NCI-H69 (cell line): Measurements from ENCODE around the gene S100A4.
"Not testable (repeated sequence)": the region's sequence is repeated elsewhere in the genome, so short reads cannot be mapped to it uniquely, and the experiment has no call there.

Experiments used
- DNase-seq: peaks from one replicate; lab custom pipeline; 2025; lab: John Stamatoyannopoulos, UW

The S100A4 gene

GRCh38 chr1:153533689-153534201, 11.9 kb downstream of the S100A4 start:
- peak; percentile 88 for DNase-seq

DNA sequence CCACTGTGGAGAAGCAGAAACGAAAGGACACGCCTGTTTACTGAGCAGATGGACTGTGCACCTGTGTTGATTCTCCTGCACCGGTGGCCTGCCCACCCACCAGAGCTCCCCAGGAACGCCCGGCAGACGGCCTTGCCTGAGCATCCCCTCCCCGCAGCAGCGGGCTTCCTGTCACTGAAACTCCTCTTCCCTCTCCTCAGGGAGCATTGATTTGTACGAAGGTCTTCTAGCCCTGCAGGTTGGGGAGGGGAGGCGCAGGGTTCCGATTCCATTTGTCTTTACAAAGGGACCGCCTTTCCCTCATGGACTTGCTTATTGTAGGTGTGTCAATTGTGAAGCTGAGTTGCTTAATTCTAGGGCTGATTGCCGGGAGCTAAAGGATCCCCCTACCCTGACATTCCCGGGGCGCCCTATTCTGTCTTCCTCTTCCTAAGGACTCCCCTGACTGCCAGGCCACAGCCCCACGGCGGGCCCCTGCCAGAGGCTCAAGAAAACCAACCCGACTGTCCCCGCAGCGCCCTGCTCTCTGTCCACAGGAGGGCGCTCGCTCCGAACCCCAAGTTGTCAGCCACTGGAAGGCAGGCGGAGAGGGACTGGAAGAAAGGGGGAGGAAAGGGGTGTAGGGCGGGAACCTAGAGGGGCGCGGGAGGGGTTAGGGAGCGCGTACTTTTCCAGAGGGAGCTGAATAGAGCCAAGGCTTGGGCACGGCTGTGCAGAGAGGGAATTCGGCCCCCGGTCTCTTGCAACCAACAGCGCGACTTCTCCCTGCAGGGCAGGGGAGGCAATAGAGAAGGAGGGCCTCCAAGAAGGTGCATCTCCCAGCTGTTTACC, 12.6 kb downstream of the S100A4 start:
- DNase-seq, result peak; percentile 99

DNA sequence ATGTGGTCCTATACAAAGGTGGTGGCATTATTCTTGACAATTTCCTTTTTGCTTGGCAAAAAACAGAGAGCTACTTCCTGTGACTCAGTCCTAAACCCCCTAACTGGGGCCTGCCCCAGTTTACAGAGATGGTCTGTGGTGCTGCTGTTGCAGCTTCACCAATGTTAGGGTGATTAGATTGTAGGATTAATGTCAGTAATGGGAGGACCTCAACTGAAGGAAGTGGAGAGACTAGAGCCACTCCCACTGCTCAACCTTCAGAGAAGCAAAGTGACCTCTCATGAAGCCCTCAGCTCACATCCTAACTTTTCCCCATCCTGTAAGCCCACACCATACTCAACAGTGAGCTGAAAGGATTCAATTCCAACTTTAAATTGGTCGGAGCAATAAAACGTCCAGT, 13.4 kb downstream of the S100A4 start:
- peak; percentile 80 for DNase-seq

DNA sequence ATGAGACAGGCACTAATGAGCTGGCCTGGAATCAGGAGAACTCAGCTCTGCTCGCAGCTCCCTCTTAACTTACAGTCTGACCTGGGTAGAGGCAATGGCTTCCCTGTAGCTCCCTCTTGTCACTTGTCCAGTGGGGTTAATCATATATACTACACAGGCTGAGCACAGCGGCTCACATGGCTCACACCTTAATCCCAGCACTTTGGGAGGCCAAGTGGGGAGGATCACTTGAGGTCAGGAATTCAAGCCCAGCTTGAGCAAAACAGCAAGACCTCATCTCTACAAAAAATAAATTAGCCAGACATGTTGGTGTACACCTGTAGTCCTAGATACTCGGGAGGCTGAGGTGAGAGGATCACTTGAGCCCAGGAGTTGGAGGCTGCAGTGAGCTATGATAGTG, 14.0 kb downstream of the S100A4 start:
- DNase-seq, result no peak

DNA sequence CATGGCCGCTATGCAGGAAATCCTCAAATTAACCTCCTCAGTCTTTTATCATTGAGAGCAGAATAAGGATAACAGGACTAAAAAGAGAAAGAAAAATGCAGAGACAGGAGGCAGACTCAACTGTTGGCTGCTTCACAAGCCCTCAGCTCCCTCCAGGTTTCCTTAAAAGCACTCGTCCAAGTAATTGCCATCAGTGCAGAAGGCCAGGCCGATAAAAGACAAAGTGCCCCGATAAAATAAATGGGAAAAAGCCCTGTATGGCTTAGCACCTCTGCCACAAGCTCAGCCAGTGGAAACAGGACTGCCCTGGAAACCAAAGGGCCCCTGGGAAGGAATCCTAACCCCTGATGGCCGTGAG, 17.9 kb downstream of the S100A4 start:
- DNase-seq, result no peak

DNA sequence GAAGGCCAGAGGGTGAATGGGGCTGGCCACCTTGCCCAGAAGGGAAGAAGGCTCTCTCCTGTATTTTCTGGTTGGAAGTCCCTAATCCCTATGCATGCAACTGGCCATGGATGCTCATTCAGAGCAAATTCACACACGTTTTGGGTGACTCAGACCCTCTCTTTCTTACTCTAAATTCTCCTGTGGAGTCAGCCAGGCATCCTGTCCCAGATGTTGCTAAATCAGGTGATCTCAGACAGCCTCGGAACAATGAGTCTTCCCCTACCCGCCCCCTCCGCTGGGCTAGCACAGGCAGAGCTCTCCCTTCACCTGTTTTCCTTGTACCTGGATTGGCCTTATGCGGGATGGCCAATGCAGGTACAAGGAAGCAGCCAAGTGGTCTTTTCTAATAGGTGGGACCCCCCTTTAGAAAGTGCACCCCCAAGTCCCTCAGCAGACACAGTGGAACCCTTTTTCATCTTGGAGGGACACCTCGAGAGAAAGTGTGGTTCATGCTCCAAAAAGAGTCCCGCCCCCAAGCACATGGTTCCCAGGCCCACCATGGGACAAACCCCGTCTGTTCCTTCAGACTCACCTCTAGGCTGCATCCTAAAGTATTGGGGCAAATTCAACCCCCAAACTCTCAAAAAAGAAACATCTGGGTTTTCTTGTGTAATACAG, 18.5 kb downstream of the S100A4 start:
- peak; percentile 57 for DNase-seq

- peak; percentile 95 for DNase-seq
Observed at GRCh38 chr1:153526132-153526543, 19.5 kb downstream of the S100A4 start.

GRCh38 chr1:153525088-153525728, 20.4 kb downstream of the S100A4 start:
- DNase-seq, result peak; percentile 94

GRCh38 chr1:153522353-153523048, 23.1 kb downstream of the S100A4 start:
- not testable (repeated sequence) for DNase-seq

- DNase-seq, result not testable (repeated sequence)
Observed at GRCh38 chr1:153521808-153522207, 23.8 kb downstream of the S100A4 start.

DNA sequence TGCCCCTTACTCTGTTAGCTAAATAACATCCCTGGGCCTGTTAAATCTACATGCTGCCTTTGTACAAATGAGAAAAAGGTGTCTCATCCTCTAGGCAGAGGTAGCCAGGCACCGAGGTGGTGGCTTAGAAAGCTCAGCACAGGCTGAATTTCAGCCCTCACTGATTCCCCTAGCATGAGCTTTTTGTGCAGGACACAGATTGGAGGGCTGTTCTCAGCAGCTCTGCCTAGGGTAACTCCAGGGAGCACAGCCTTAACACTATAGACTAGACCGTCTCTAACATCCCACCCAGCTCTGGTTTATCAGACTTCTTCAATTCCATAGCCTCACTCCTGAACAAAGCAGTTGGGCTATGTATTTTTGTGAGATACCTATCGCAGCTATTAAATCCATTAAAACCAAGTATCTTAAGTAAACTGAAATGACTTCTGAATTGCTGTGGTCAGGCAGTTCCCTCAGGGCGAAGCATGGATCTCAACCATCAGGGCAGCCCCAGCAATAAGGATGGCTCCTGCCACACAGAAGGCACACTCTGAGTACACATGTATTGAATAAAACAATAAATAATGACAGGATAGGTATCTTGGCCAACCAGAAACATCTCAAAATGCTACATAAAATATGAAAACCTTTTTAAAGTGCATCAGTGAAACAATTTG, 24.7 kb downstream of the S100A4 start:
- DNase-seq, result peak; percentile 81

- peak; percentile 35 for DNase-seq
Observed at GRCh38 chr1:153520137-153520691, 25.4 kb downstream of the S100A4 start.

- DNase-seq, result no peak
Observed at GRCh38 chr1:153519242-153519641, 26.4 kb downstream of the S100A4 start.

GRCh38 chr1:153515504-153516394, 29.9 kb downstream of the S100A4 start:
- peak; percentile 92 for DNase-seq

DNA sequence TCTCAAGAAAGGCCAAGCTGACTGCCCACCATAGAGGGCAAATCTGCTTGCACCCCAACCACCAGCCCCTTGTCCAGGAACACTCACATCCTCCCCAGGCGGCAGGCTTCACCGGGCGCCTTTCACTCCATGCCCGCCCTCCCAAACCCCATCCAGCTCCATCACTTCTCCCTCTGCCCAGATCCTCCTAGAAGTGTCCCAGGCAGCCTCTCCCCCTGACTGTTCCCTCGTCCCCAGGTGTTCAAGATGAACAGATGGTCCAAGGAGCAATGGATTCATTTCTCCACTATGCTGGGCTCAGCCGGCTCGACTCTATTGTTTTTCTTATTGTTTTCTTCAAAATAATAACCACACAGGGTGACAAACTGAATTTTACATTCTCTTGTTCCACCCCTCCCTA, 31.9 kb downstream of the S100A4 start:
- peak; percentile 49 for DNase-seq

DNA sequence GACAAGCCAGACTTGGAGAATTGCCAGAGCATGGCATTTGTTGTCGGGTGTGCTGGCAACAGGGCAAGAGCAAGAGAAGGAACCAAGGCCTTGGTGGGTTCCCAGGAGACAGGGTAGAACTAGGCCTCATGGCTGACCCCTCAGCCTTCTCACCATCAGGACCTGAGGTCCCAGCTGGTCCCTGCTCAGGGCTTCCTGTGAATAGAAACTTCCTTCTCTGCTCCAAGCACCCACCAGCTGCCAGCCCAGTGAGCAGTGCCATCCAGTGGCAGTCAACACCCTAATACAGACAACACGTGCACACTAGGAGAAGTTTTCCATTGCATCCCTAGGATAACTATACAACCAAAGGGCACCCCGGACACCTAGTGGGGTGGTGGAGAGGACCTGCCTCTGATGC, 32.6 kb downstream of the S100A4 start:
- DNase-seq, result peak; percentile 80

DNA sequence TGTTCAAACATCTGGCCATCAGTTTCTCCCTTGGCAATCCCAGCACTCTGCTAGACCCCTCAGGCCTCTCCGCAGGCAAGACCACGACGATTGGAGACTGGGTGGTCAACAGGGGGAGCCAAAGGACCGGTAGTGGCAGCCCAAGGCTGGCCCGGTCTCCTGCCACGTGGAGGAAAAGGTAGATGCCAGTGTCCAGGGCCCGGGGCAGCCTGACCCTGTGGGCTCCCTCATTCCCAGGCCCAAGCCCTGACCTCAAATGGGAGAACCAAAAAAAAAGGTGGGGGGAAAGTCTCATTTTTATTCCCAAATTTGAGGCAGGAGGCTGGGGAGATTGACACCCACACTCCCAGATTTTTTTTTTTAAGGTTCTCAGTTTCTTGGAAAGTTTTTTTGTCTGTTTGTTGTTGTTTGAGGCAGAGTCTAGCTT, 34.6 kb downstream of the S100A4 start:
- peak; percentile 91 for DNase-seq

DNA sequence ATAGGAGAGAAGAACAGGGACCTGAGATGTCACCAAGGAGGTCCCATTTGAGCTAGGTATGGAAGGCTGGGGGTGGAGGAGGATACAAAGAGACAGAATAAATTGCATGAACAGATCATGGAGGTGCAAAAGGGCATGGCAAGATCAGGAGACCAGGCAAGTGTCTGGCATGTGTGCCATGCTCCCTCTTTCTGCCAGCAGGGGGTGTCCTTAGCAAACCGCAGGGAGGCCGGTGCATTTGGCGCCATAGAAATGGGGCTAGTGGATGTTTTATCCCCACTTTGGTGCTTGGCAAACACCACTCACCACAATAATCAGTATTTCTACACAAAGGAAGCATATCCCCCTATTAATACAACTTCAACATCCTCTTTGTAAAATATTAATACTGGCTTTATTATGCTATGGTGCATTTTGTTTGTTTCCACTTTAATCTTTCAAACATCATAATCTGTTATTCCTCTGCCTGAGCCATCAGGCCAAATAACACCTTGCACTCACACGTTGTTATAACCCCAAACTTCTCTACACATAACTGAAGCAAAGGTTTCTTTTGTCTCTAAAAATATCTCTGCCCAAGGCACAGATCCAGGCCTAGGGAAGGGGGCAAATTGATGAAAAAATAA, 35.8 kb downstream of the S100A4 start:
- peak; percentile 62 for DNase-seq

GRCh38 chr1:153509036-153509435, 36.6 kb downstream of the S100A4 start:
- no peak for DNase-seq
